Endothelial cell of umbilical vein (primary cell): ENCODE data around the gene AGBL4. TPM values are rescaled to one million over a fixed set of nuclear protein-coding genes. Genes with fewer than 3 reads are reported as not detected.

Experiments used
- BruUV-seq: library from RNA; stranded (reverse); fragments of 400-500 nt; replicated peaks from 2 replicates; lab custom pipeline; 2021; lab: Mats Ljungman, UMichigan
- CTCF ChIA-PET: fragments of 300-600, 350-600 bp; sonication (Branson Sonifier 250); formaldehyde crosslinking; loops from one replicate; lab custom pipeline; 2021; ENCODE audit warnings: antibody characterized with exemption, inconsistent platforms; lab: Charles Lee
- POLR2A ChIA-PET: fragments of 300-600, 350-600 bp; sonication (Branson Sonifier 250); formaldehyde crosslinking; loops from one replicate; lab custom pipeline; 2021; ENCODE audit warnings: antibody characterized with exemption, inconsistent platforms; lab: Charles Lee
- DNase-seq: peaks from one replicate; pipeline ENCODE4 v3.0.0-alpha.2; 2011; ENCODE audit warnings: low read depth, low spot score
- FAIRE-seq: peaks from 2 replicates; lab custom pipeline; 2011; peaks lifted over from hg19 to GRCh38; lab: Jason Lieb, UNC
- H2AFZ ChIP-seq: 2 replicates; pipeline ENCODE4 v1.6.0; 2012; ENCODE audit warnings: low read depth, low read length, control low read depth, inconsistent platforms
- H3K27ac ChIP-seq: 2 replicates; pipeline ENCODE4 v1.5.1; 2011; ENCODE audit warnings: low read depth, mild to moderate bottlenecking, control low read depth, low read length, moderate library complexity; ENCODE audit not compliant: insufficient read depth
- H3K27me3 ChIP-seq, 2 experiments: 2 replicates each; pipeline versions ENCODE4 v1.6.0 to v1.6.1; 2011; ENCODE audit warnings: low read length in 2 of 2, mixed read lengths in 1 of 2; ENCODE audit not compliant: control insufficient read depth in 2 of 2, insufficient read depth in 2 of 2
- H3K36me3 ChIP-seq, 2 experiments: 2 replicates in 1 of 2; 3 replicates in 1 of 2; pipeline ENCODE4 v1.5.1; 2011; ENCODE audit warnings: low read length in 2 of 2, mild to moderate bottlenecking in 1 of 2, moderate library complexity in 1 of 2; ENCODE audit not compliant: control insufficient read depth in 2 of 2, insufficient read depth in 2 of 2; ENCODE audit errors: extremely low read depth in 1 of 2
- H3K4me1 ChIP-seq: 3 replicates; pipeline ENCODE4 v1.5.1; 2011; ENCODE audit warnings: mild to moderate bottlenecking, low read length; ENCODE audit not compliant: control insufficient read depth, insufficient read depth; ENCODE audit errors: extremely low read depth
- H3K4me2 ChIP-seq: 2 replicates; pipeline ENCODE4 v1.6.1; 2011; ENCODE audit warnings: low read length, control low read depth, mixed read lengths; ENCODE audit not compliant: insufficient read depth
- H3K4me3 ChIP-seq, 3 experiments: fragments of 200-600 bp in 1 of 3; sonication (generic), shearing (Covaris generic) in 1 of 3; replicated peaks in 1 of 3; 2 replicates each; pipeline ENCODE4 v1.5.1; 2011 to 2016; ENCODE audit warnings: control low read depth in 3 of 3, low read length in 3 of 3, mild to moderate bottlenecking in 2 of 3, inconsistent platforms in 1 of 3, low read depth in 1 of 3, moderate library complexity in 1 of 3; ENCODE audit not compliant: insufficient read depth in 1 of 3
- H3K79me2 ChIP-seq: 2 replicates; pipeline ENCODE4 v1.6.0; 2012; ENCODE audit warnings: low read length, inconsistent platforms; ENCODE audit not compliant: control insufficient read depth, insufficient read depth
- H3K9ac ChIP-seq: replicated peaks from 2 replicates; pipeline ENCODE3; 2011; ENCODE audit warnings: low read length, control low read depth; ENCODE audit not compliant: insufficient read depth; ENCODE audit errors: extremely low read depth
- H3K9me1 ChIP-seq: replicated peaks from 3 replicates; pipeline ENCODE4 v1.6.0; 2011; ENCODE audit warnings: mild to moderate bottlenecking, low read length; ENCODE audit not compliant: control insufficient read depth, insufficient read depth; ENCODE audit errors: extremely low read depth
- H3K9me3 ChIP-seq: replicated peaks from 2 replicates; pipeline ENCODE4 v1.5.1; 2012; ENCODE audit warnings: low read length, inconsistent platforms; ENCODE audit not compliant: control insufficient read depth, insufficient read depth
- H4K20me1 ChIP-seq: replicated peaks from 2 replicates; pipeline ENCODE3; 2011; ENCODE audit warnings: mild to moderate bottlenecking, low read length; ENCODE audit not compliant: control insufficient read depth, insufficient read depth; ENCODE audit errors: extremely low read depth
- EZH2 ChIP-seq: IDR thresholded peaks from 2 replicates; pipeline ENCODE4 v1.6.1; 2012; ENCODE audit warnings: borderline replicate concordance, low read depth, mild to moderate bottlenecking, moderate library complexity, low read length, inconsistent platforms; ENCODE audit not compliant: severe bottlenecking
- FOS ChIP-seq: IDR thresholded peaks from 2 replicates; pipeline ENCODE4 v1.6.1; 2011; ENCODE audit warnings: mild to moderate bottlenecking, low read length, moderate library complexity, borderline replicate concordance; ENCODE audit not compliant: insufficient read depth
- GATA2 ChIP-seq: IDR thresholded peaks from 2 replicates; pipeline ENCODE4 v1.7.0; 2011; ENCODE audit warnings: low read depth, mild to moderate bottlenecking, moderate library complexity, mixed read lengths, low read length; ENCODE audit not compliant: insufficient read length, insufficient read depth
- JUN ChIP-seq: IDR thresholded peaks from 2 replicates; pipeline ENCODE4 v1.6.1; 2011; ENCODE audit warnings: borderline replicate concordance, low read depth; ENCODE audit not compliant: insufficient read length, insufficient read depth
- MYC ChIP-seq: IDR thresholded peaks from one replicate; pipeline ENCODE4 v1.6.1; 2011; ENCODE audit warnings: mild to moderate bottlenecking, low read depth, low read length
- POLR2A ChIP-seq: IDR thresholded peaks from 2 replicates; pipeline ENCODE4 v1.6.1; 2012; ENCODE audit warnings: low read depth, mild to moderate bottlenecking, control low read depth, low read length
- POLR2AphosphoS5 ChIP-seq: IDR thresholded peaks from 2 replicates; pipeline ENCODE4 v1.6.1; 2012; ENCODE audit warnings: low read depth, mild to moderate bottlenecking, control low read depth, low read length, moderate library complexity; ENCODE audit not compliant: insufficient read depth
- dilution Hi-C: fragments of 300-500 bp; cut with MboI; formaldehyde crosslinking; loops from one replicate; pipeline ENCODE4 v1.15.0; 2019; ENCODE audit warnings: low sequenced_read_pairs; ENCODE audit not compliant: extremely low pct_ligation_motif_present
- intact Hi-C: fragments of 100-400 bp; cut with micrococcal nuclease; formaldehyde crosslinking; loops from one replicate; pipeline ENCODE4 v1.10.0; 2022
- polyA plus RNA-seq, 4 experiments: library from polyadenylated mRNA; depleted of rRNA in 3 of 4; stranded (reverse) in 3 of 4; unstranded in 1 of 4; fragments of >200 nt; gene quantifications; 2 replicates each; pipeline versions ENCODE4 v1.2.1 to v1.2.3, GENCODE V29; 2011 to 2012; ENCODE audit warnings: missing spikeins in 1 of 4
- total RNA-seq: library from RNA; stranded (reverse); gene quantifications from 2 replicates; pipeline ENCODE4 v1.2.3, GENCODE V29; 2021
- TF ChIP-seq, protein P1 (sequence below), 2 donors: IDR thresholded peaks; 1 replicate in 1 of 2; 2 replicates in 1 of 2; pipeline ENCODE4 v1.5.1; 2011; ENCODE audit warnings: low read length in 2 of 2, mild to moderate bottlenecking in 2 of 2, moderate library complexity in 2 of 2, control low read depth in 1 of 2, inconsistent platforms in 1 of 2, low read depth in 1 of 2; ENCODE audit not compliant: insufficient read depth in 1 of 2; ENCODE audit errors: extremely low read depth in 1 of 2
- TF ChIP-seq, protein P2 (sequence below): IDR thresholded peaks from 2 replicates; pipeline ENCODE4 v1.6.1; 2011; ENCODE audit not compliant: insufficient read depth, insufficient read length

Gene AGBL4
- total and polyA plus RNA-seq, 2 donors (not counting 3 experiments of a cell fraction or from before 2014, with no cell fraction given): not detected

DNA sequence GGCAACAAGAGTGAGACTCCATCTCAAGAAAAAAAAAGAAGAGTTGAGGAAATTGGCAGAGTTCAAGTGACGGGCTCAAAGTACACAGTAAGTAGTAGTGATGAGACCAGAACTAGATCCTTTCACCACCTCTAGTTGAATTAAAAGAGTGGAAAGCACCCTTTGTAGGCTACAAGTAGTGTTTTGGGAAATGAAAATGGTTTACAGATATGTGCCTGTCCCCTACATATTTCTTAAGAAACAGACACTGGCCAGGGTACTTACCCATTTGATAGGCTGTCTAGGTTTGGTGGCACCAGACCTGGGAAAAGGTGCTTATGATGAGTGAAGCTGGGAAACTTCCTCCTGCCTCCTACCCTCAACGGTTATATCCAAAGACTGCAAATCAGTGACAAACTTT is 1083.4 kb downstream of the AGBL4 start:
- DNase-seq: no peak
- no peaks in the 10 kb centered on the region for H3K27me3 ChIP-seq
- H3K79me2 ChIP-seq: no peaks in the 10 kb centered on the region
- no peak overlapping the region for H3K4me3 ChIP-seq
- H2AFZ ChIP-seq: no peak overlapping the region
- H3K4me2 ChIP-seq: no peak overlapping the region
- ChIA-PET CTCF (no interaction called here), POLR2A (no interaction called here)
- dilution Hi-C loops (no loop called here), intact Hi-C loops (no loop called here)
- H3K9ac ChIP-seq: no peak overlapping the region
- TF ChIP-seq POLR2AphosphoS5 (no peak), GATA2 (no peak), EZH2 (no peak), MYC (no peak), FOS (no peak), POLR2A (no peak), JUN (no peak)
- TF ChIP-seq, protein P1, sequence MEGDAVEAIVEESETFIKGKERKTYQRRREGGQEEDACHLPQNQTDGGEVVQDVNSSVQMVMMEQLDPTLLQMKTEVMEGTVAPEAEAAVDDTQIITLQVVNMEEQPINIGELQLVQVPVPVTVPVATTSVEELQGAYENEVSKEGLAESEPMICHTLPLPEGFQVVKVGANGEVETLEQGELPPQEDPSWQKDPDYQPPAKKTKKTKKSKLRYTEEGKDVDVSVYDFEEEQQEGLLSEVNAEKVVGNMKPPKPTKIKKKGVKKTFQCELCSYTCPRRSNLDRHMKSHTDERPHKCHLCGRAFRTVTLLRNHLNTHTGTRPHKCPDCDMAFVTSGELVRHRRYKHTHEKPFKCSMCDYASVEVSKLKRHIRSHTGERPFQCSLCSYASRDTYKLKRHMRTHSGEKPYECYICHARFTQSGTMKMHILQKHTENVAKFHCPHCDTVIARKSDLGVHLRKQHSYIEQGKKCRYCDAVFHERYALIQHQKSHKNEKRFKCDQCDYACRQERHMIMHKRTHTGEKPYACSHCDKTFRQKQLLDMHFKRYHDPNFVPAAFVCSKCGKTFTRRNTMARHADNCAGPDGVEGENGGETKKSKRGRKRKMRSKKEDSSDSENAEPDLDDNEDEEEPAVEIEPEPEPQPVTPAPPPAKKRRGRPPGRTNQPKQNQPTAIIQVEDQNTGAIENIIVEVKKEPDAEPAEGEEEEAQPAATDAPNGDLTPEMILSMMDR (IDR thresholded peaks at IDR 0.05; ENCODE audit: extremely low read depth in 1 of 2, insufficient read depth in 1 of 2, low read depth in 1 of 2, low read length in 2 of 2): no peak
- TF ChIP-seq, protein P2, sequence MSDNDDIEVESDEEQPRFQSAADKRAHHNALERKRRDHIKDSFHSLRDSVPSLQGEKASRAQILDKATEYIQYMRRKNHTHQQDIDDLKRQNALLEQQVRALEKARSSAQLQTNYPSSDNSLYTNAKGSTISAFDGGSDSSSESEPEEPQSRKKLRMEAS: no peak
- H4K20me1 ChIP-seq: no peaks in the 10 kb centered on the region
- no peaks in the 10 kb centered on the region for H3K9me3 ChIP-seq
- no peak overlapping the region for H3K27ac ChIP-seq
- H3K4me1 ChIP-seq: no peaks in the 10 kb centered on the region
- H3K36me3 ChIP-seq: no peaks in the 10 kb centered on the region
- FAIRE-seq: no peak
- no peaks in the 10 kb centered on the region for H3K9me1 ChIP-seq
- no TSS peak for BruUV-seq
